Activated CD8-positive, alpha-beta memory T cell treated with anti-CD3 and anti-CD28 coated beads, Interleukin-2, amount 50 U/mL, for 1 hour (primary cell): ENCODE results near the gene KPRP.

Source experiments
- DNase-seq: peaks from one replicate; pipeline ENCODE4 v3.0.0-alpha.2; 2020; ENCODE audit errors: extremely low read depth

Gene KPRP

DNA sequence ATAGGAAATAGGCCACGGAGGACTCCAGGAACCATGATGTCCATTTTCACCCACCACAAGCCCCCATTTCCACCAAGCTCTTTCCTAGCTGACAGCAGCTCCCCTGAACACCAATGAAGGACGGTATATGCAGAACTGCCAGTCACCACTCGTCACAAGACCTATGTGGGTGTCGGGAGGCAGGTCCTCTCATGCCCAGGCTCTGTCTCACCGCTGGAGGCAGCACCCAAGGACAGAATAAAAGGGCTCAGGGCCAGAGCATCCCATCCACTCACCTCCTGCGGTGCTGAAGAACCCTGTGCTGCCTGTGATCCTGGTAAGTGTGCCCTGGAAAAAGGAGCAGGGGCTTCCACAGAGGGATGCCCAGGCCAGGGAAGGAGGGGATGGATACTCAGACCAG lies 17.1 kb downstream of the KPRP start, which contains the start of gene LCE1F:
TSS of gene LCE1F (plus strand) at position 266 of the 400 bp plus-strand sequence. CDS start 1,232 bp downstream, outside the sequence.
- DNase-seq: no peak

DNA sequence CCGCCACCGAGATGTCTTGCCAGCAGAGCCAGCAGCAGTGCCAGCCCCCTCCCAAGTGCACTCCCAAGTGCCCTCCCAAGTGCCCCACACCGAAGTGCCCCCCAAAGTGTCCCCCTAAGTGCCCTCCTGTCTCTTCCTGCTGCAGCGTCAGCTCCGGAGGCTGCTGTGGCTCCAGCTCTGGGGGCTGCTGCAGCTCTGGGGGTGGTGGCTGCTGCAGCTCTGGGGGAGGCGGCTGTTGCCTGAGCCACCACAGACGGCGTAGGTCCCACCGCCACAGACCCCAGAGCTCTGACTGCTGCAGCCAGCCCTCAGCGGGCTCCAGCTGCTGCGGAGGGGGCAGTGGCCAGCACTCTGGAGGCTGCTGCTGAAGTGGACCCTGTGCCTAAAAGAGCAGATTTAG lies 18.5 kb downstream of the KPRP start:
- no peak for DNase-seq

DNA sequence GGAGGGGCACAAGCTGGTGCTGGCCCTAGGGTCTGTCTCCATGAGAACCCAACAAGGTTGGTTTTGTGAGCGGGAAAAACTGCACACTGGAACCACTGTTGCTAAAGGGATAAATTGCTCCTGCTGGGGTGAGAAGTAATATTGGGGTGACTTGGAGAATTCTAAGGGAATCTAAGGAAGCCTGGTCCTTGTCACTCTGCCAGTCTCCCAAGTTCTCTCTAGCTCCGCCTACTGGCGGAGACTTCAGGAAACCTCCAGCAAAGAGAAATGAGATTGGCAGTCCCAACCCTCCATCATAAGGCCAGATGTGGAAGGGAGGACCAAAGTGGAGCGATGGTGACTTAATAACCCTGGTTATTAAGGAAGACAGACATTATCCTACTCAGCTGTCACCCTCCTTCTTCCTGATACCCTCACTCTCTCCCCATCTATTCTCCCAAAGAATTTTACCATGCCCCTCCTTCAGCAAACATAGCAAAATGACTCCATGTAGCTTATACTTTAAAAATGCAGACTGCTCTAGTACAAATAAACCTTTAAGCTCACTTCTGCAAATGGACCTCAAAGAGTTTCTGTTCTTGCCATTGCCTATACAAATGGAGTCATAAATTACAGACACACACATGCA lies 19.8 kb downstream of the KPRP start:
- DNase-seq: no peak

DNA sequence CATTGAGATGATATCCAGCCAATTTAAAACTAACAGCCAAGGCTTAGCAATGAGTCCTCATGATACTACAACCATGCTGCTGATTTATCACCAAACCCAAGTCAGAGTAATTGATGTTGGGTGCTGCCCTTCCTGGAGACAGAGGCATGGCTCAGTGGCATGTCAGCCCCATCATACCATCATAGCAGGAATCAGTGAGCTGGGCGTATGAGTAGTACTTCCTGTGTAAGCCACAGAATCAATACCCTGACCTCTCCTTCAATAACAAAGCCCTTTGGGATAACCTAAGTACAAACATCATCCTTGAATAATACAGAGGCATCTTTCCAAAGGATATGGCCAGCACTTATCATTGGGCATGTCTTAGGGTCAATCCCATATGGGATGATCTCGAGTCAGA lies 25.3 kb downstream of the KPRP start:
- DNase-seq: no peak

DNA sequence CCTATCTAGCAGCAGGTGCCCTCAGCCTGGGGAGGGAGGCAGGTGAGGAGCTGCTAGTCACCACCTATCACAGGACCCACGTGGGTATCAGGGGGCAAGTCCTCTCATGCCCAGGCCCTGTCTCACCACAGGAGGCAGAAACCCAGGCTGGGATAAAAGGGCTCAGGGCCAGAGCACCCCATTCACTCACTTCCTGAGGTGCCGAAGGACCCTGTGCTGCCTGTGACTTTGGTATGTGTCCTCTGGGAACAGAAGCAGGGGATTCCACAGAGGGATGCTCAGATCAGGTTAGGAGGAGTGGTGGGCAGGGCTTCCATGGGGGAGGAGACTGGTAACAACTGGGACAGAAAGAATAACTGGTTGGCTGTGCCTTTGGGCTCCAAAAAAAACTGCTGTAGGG lies 28.3 kb downstream of the KPRP start, which contains the start of gene LCE1E:
TSS of gene LCE1E (plus strand) at position 181 of the 400 bp plus-strand sequence. CDS start 1,043 bp downstream, outside the sequence.
- no peak for DNase-seq

DNA sequence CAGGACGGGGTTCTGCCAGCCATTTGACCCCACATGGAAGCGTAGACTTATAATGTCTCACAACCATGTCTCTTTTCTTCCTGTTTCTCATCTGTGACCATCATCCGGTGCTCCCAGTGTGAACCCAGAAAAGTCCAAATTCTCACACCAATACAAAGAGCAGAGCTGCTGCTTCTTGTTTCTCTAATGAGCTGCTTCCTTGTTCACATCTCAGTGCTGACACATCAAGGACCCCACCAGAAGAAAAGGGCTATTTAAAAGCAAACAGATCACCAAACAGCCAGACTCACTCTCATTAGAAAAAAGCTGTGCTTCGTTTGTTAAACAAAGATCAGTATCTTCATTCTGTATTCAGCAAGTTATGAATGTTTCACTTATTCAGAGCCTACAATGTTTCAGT lies 37.9 kb downstream of the KPRP start:
- no peak for DNase-seq

DNA sequence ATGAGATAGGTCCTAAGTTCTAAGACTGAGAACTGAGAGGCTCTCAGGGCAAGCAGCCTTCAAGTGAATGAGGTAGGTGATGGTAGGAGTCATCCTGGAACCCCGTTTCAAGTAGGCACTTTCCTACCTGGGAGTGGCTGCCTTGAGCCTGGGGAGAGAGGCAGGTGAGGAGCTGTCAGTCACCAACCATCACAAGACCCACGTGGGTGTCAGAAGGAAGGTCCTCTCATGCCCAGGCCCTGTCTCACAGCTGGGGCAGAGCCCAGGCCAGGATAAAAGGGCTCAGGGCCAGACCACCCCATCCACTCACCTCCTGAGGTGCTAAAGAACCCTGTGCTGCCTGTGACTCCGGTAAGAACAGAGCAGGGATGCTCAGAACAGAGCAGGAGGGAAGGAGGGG lies 38.6 kb downstream of the KPRP start, which contains the start of gene LCE1D:
TSS of gene LCE1D (plus strand) at position 301 of the 400 bp plus-strand sequence. CDS start 1,074 bp downstream, outside the sequence.
- no peak for DNase-seq

DNA sequence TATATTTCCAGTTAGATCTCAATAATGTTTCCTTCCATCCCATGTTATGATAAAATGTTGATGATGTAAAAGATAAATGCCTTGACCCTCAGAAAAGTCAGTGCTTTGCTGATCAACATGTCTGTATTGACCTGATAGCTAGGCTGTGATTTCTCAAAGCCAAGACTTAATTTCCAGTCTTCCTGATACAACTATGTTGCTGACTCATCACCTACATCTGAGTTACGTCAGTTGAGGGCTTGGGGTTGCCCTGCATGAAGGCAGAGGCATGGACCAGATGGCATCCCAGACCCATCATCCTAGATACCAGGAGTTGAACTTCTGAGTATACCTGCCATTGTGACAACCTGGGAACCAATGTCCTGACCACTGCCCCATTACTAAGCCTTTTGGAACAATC lies 43.5 kb downstream of the KPRP start:
- DNase-seq: no peak

DNA sequence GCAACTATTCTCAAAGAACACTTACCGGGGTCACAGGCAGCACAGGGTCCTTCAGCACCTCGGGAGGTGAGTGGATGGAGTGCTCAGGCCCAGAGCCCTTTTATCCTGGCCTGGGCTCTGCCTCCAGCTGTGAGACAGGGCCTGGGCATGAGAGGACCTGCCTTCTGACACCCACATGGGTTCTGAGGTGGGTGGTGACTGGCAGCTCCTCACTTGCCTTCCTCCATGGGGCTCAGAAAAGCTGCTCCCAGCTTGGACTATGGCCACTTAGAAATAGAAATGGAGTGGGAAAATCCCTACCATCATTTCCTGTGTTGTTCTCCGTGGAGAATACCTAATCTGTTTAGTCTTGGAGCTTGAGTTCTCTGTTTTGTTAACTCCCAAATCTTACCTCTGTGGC lies 48.8 kb downstream of the KPRP start, which contains the start of gene LCE1C:
TSS of gene LCE1C (minus strand) at position 76 of the 400 bp plus-strand sequence. CDS start 1,173 bp downstream, outside the sequence.
- DNase-seq: no peak

DNA sequence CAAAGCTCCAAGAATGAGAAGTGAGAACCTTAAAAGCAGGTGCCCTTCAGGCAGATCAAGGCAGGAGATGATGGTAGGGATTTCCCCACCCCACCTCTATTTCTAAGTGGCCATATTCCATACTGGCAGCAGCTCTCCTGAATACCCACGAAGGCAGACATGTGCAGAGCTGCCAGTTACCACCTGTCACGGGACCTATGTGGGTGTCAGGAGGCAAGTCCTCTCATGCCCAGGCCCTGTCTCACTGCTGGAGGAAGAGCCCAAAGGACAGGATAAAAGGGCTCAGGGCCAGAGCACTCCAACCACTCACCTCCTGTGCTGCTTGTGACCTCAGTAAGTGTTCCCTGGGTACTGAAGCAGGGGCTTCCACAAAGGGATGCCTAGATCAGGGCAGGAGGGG lies 53.2 kb downstream of the KPRP start:
- no peak for DNase-seq
